GM12891 (cell line): Measurements from ENCODE around the gene CST1.
"Not testable (repeated sequence)": the region's sequence is repeated elsewhere in the genome, so short reads cannot be mapped to it uniquely, and the experiment has no call there.

Experiments
- POLR2A ChIP-seq: IDR thresholded peaks from 2 replicates; pipeline ENCODE4 v1.6.1; 2011; ENCODE audit warnings: low read depth, low read length, control low read depth
- POLR2AphosphoS5 ChIP-seq: IDR thresholded peaks from 2 replicates; pipeline ENCODE4 v1.6.1; 2011; ENCODE audit warnings: low read depth, low read length, control low read depth
- SPI1 ChIP-seq: IDR thresholded peaks from 2 replicates; pipeline ENCODE4 v1.6.1; 2011; ENCODE audit warnings: low read depth, low read length, control low read depth
- TAF1 ChIP-seq: IDR thresholded peaks from 2 replicates; pipeline ENCODE4 v1.6.1; 2011; ENCODE audit warnings: low read depth, low read length, control low read depth

- not testable (repeated sequence) for TF ChIP-seq POLR2A, SPI1, POLR2AphosphoS5, TAF1
Observed at GRCh38 chr20:23768520-23768919, 17.8 kb upstream of the CST1 start.
